Right lobe of liver (tissue), 6 donors: ENCODE data around the gene C17orf107. TPM values are rescaled to one million over a fixed set of nuclear protein-coding genes. Genes with fewer than 3 reads are reported as not detected.

Experiments used
- ATAC-seq, 4 donors: fragments of 200-7000 bp; cut with Tn5 transposase; one replicate each; pipeline ENCODE4 v1.9.1; 2020; ENCODE audit warnings: mild to moderate bottlenecking in 4 of 4, moderate library complexity in 4 of 4
- DNase-seq, 3 donors: peaks; one replicate each; pipeline ENCODE4 v3.0.0-alpha.2; 2020
- H3K27ac ChIP-seq, 3 donors: fragments of 200-600 bp; one replicate each; pipeline ENCODE4 v1.8.0; 2022
- H3K27me3 ChIP-seq, 2 donors: fragments of 200-600 bp; one replicate each; pipeline ENCODE4 v1.8.0; 2022
- H3K36me3 ChIP-seq, 4 donors: fragments of 200-600 bp; sonication (generic) in 1 of 4; one replicate each; pipeline versions ENCODE4 v1.5.1 to v1.8.0; 2017 to 2022; ENCODE audit warnings: control low read depth in 1 of 4
- H3K4me1 ChIP-seq, 4 donors: fragments of 200-600 bp; sonication (generic) in 1 of 4; one replicate each; pipeline versions ENCODE4 v1.5.1 to v1.8.0; 2017 to 2022; ENCODE audit warnings: control low read depth in 1 of 4
- H3K4me3 ChIP-seq, 3 donors: fragments of 200-600 bp; one replicate each; pipeline ENCODE4 v1.8.0; 2022
- H3K9me3 ChIP-seq, 4 donors: fragments of 200-600 bp; sonication (generic) in 1 of 4; one replicate each; pipeline versions ENCODE4 v1.5.1 to v1.8.0; 2017 to 2022; ENCODE audit warnings: control low read depth in 1 of 4
- POLR2A ChIP-seq: fragments of 450-650 bp; IDR thresholded peaks from one replicate; pipeline ENCODE4 v1.6.1; 2017; ENCODE audit warnings: antibody characterized with exemption, mild to moderate bottlenecking
- WGBS: methylation state at CpG from one replicate; pipeline ENCODE4 v1.1.6; 2018; ENCODE audit warnings: low coverage, low lambda C conversion rate; ENCODE audit not compliant: insufficient coverage; ENCODE audit errors: missing lambda C conversion rate; 5-methylcytosine and 5-hydroxymethylcytosine counted together
- intact Hi-C, 2 donors: fragments of 100-400 bp; cut with DNase I; formaldehyde crosslinking; loops; one replicate each; pipeline versions ENCODE4 v1.11.2 to v1.14.1; 2022
- total RNA-seq, 6 experiments: library from RNA; depleted of rRNA in 2 of 6; stranded (reverse); fragments of >200 nt in 2 of 6; fragmentation: NEBNext Ultra II Directional in 3 of 6; extraction: Animal tissue kit (Norgen Biotek cat#: 25700) in 3 of 6; gene quantifications; one replicate each; pipeline versions ENCODE4 v1.1.0 to v1.2.4, GENCODE V29; 2016 to 2023
- TF ChIP-seq, protein P1 (sequence below), 4 donors: fragments of 200-600 bp in 3 of 4; fragments of 450-650 bp in 1 of 4; IDR thresholded peaks; one replicate each; pipeline versions ENCODE4 v1.5.1 to v1.8.0; 2016 to 2022; ENCODE audit warnings: antibody characterized with exemption in 4 of 4, mild to moderate bottlenecking in 2 of 4
- donor health status: DM: no; HTN: yes; CAD: no.
- donor health status: DM: no; HTN: no; CAD: no.
- donor health status: DM: no; HTN: no; CAD: no.
- donor health status: DM: no; HTN: yes; CAD: no.
- donor health status: DM: no; HTN: yes; CAD: no.

C17orf107 gene
- total RNA-seq, 6 experiments from 2014 or later, result 1.6 to 4.0 (median 3.2) TPM

GRCh38 chr17:4870855-4871254 lies 28.5 kb upstream of the C17orf107 start:
- intact Hi-C loops, result no loop called here
- no peaks in the 10 kb centered on the region for H3K36me3 ChIP-seq
- no peak for TF ChIP-seq POLR2A
- TF ChIP-seq, protein P1, sequence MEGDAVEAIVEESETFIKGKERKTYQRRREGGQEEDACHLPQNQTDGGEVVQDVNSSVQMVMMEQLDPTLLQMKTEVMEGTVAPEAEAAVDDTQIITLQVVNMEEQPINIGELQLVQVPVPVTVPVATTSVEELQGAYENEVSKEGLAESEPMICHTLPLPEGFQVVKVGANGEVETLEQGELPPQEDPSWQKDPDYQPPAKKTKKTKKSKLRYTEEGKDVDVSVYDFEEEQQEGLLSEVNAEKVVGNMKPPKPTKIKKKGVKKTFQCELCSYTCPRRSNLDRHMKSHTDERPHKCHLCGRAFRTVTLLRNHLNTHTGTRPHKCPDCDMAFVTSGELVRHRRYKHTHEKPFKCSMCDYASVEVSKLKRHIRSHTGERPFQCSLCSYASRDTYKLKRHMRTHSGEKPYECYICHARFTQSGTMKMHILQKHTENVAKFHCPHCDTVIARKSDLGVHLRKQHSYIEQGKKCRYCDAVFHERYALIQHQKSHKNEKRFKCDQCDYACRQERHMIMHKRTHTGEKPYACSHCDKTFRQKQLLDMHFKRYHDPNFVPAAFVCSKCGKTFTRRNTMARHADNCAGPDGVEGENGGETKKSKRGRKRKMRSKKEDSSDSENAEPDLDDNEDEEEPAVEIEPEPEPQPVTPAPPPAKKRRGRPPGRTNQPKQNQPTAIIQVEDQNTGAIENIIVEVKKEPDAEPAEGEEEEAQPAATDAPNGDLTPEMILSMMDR (IDR thresholded peaks at IDR 0.05), result no peak
- peak in 2 of 4 donors; percentile 22 to 38 for ATAC-seq
- no peak overlapping the region for H3K4me3 ChIP-seq
- no peaks in the 10 kb centered on the region for H3K4me1 ChIP-seq
- WGBS, result 69% methylated on average over 2 of the region's 2 CpGs
- no peak overlapping the region for H3K27ac ChIP-seq
- H3K9me3 ChIP-seq, result no peaks in the 10 kb centered on the region
- no peak for DNase-seq
- no peaks in the 10 kb centered on the region for H3K27me3 ChIP-seq

GRCh38 chr17:4872786-4873185 lies 26.6 kb upstream of the C17orf107 start:
- 41% methylated on average over 8 of the region's 8 CpGs for WGBS
- no peaks in the 10 kb centered on the region for H3K9me3 ChIP-seq
- ATAC-seq (peak; percentile 67 to 86 (median 83)), DNase-seq (peak in 1 of 3 donors; percentile 46)
- H3K27me3 ChIP-seq, result no peaks in the 10 kb centered on the region
- TF ChIP-seq POLR2A, result no peak
- TF ChIP-seq, protein P1 (IDR thresholded peaks at IDR 0.05), result no peak
- intact Hi-C loops, result no loop called here
- H3K27ac ChIP-seq, result peak overlapping the region in 1 of 3 donors; percentile 16
- H3K4me1 ChIP-seq, result no peaks in the 10 kb centered on the region
- H3K4me3 ChIP-seq, result no peak overlapping the region
- H3K36me3 ChIP-seq, result no peaks in the 10 kb centered on the region

DNA sequence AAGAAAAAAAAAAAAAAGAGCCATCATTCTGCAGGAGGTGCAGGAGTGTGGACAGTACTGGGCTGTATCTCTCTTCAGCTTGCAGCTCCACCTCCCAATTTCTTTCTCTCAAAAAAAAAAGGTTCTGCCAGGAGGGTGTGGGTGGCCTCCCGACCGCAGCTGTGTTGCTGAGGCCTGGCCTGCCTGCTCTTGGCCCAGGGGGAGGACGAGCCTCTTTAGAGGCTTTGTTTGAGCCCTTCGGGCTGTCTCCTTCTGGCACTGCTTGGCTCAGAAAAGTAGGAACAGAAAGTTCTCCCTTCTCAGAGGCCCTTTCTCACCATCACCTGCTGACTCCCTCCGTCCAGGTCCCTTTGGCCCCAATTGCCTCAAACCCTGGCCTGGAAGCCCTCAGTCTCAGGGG lies 22.2 kb upstream of the C17orf107 start:
- Histone ChIP-seq H3K27me3 (no peaks in the 10 kb centered on the region), H3K4me3 (no peak overlapping the region), H3K27ac (no peak overlapping the region), H3K4me1 (no peaks in the 10 kb centered on the region), H3K9me3 (no peaks in the 10 kb centered on the region), H3K36me3 (no peaks in the 10 kb centered on the region)
- no peak for TF ChIP-seq POLR2A
- TF ChIP-seq, protein P1 (IDR thresholded peaks at IDR 0.05), result no peak
- ATAC-seq (peak in 1 of 4 donors; percentile 4), DNase-seq (no peak)
- WGBS, result no CpG with 5 or more reads among the region's 5 CpGs
- intact Hi-C loops, result no loop called here

- no peak for TF ChIP-seq POLR2A
- TF ChIP-seq, protein P1 (IDR thresholded peaks at IDR 0.05), result no peak
- DNase-seq (no peak), ATAC-seq (peak in 1 of 4 donors; percentile 36)
- intact Hi-C loops, result no loop called here
- H3K27ac ChIP-seq, result no peak overlapping the region
- peaks cover 0 to 7% (median 0%) of the 10 kb centered on the region in 4 donors for H3K36me3 ChIP-seq
- H3K9me3 ChIP-seq, result no peaks in the 10 kb centered on the region
- WGBS, result 72% methylated on average over 2 of the region's 4 CpGs
- no peaks in the 10 kb centered on the region for H3K27me3 ChIP-seq
- H3K4me3 ChIP-seq, result no peak overlapping the region
- no peaks in the 10 kb centered on the region for H3K4me1 ChIP-seq
Observed at GRCh38 chr17:4879601-4880000, 19.7 kb upstream of the C17orf107 start.

GRCh38 chr17:4880857-4881256 lies 18.5 kb upstream of the C17orf107 start:
- H3K4me3 ChIP-seq, result no peak overlapping the region
- DNase-seq, result no peak
- H3K9me3 ChIP-seq, result no peaks in the 10 kb centered on the region
- no peak for TF ChIP-seq POLR2A
- TF ChIP-seq, protein P1 (IDR thresholded peaks at IDR 0.05), result no peak
- intact Hi-C loops, result loop anchor here (5.0 to 10.0 kb wide), 2 partner anchors 74 to 176 kb away; partner anchors contain the start of genes PELP1 (in 2 of the 2) and PLD2 (in 1 of the 2)
- H3K36me3 ChIP-seq, result peaks cover 0 to 19% (median 6%) of the 10 kb centered on the region in 4 donors
- no peaks in the 10 kb centered on the region for H3K27me3 ChIP-seq
- WGBS, result 74% methylated on average over 8 of the region's 15 CpGs
- no peak for ATAC-seq
- H3K27ac ChIP-seq, result no peak overlapping the region
- H3K4me1 ChIP-seq, result no peaks in the 10 kb centered on the region
